NCI-H2196 (cell line): ENCODE measurements around the gene CAP1.

ENCODE experiments used
- DNase-seq: peaks from one replicate; lab custom pipeline; 2025; ENCODE audit not compliant: unreplicated experiment; lab: John Stamatoyannopoulos, UW

Gene CAP1

GRCh38 chr1:40094466-40095110 lies 54.1 kb downstream of the CAP1 start:
- DNase-seq: no peak

DNA sequence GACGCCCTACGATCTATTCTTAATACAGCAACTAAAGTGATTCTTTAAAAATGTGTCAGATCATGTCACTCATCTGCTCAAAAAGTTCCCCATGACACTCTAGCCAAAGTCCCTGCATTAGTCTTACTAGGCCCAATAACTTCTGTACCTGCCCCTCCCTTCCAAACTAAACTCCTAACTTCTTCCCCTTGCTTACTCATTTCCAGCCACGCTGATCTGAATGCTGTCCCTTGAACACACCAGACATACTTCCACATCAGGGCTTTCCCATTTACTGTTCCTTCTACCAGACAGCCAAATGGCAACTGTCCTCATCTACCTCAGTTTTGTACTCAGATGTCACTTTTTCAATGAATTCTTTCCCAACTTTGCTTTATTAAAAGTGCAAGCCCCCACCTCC lies 55.3 kb downstream of the CAP1 start:
- no peak for DNase-seq

- DNase-seq: no peak
Observed at GRCh38 chr1:40096646-40096976, 56.1 kb downstream of the CAP1 start.

GRCh38 chr1:40096977-40097782 lies 56.7 kb downstream of the CAP1 start, which contains the start of gene PPT1:
PPT1 (minus strand) TSS chr1:40097252; CDS start chr1:40097238, 14 bp downstream.
- peak; percentile 86 for DNase-seq

DNA sequence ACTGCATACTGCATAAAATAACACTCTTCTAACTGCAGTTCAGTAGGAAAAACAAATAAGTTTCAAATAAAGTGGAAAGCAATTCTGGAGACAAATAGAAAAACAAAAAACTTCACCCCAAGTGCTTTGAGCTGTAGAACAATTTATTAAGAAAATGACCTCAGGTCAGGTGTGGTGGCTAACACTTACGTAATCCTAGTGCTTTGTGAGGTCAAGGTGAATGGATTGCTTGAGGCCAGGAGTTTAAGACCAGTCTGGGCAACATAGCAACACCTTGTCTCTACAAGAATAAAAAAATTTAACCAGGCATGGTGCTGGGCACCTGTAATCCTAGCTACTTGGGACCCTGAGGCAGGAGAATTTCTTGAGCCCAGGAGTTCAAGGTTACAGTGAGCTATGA lies 61.5 kb downstream of the CAP1 start:
- no peak for DNase-seq

GRCh38 chr1:40102896-40103295 lies 62.4 kb downstream of the CAP1 start:
- DNase-seq: no peak

DNA sequence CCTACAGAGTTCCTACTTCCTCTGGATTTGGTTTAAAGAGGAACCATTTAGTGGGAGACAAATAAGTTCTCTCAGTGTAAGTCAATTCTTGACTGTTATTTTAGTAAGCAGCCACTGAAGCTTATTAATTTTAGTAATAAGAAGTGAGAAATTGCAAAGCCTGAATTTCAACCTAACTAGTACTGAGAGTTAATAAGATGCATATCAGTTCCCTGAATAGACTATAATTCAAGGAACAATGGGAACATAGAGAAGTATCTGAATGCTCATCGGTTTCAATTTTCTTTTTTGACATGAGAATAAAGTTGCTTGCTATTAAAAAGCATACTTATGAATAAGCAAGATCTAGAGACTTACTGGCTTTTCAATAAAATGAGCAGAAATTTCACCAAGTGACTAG lies 64.5 kb downstream of the CAP1 start:
- no peak for DNase-seq

GRCh38 chr1:40107290-40107959 lies 66.9 kb downstream of the CAP1 start:
- DNase-seq: peak; percentile 9

DNA sequence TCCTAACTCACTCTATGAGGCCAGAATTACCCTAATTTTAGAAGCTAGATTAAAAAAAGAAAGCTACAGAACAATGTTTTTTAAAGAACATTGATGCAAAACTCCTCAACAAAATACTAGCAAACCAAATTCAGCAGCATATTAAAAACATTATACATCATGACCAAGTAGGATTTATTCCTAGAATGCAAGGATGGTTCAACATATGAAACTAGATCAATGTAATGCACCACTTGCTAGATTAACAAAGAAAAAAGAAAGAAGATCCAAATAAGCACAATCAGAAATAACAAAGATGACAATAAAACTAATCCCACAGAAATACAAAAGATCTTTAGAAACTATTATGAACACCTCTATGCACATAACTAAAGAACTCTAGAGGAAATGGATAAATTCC lies 69.9 kb downstream of the CAP1 start:
- DNase-seq: no peak

- no peak for DNase-seq
Observed at GRCh38 chr1:40114400-40114799, 73.9 kb downstream of the CAP1 start.

DNA sequence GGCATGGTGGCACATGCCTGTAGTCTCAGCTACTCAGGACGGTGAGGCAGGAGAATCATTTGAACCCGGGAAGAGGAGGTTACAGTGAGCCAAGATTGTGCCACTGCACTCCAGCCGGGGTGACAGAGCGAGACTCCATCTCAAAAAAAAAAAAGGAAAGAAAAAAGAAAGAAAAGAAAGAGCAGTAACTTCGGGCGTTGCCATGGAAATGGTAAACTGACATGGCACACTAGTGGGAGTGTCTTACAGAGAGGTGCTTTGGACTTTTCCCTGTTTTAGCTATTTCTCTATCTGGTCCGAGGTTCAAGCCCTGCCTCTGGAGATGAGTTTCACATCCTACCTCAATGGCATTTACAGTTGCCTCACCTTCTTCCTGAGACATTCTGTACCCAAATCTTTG lies 79.6 kb downstream of the CAP1 start:
- no peak for DNase-seq
